SK-N-SH (cell line): Measurements from ENCODE around the gene MRC1.

Source experiments
- CHD2 ChIP-seq: fragments of 150-350 bp; IDR thresholded peaks from 2 replicates; pipeline ENCODE4 v1.6.1; 2018; ENCODE audit warnings: low read length; ENCODE audit not compliant: partially characterized antibody
- ELF1 ChIP-seq: IDR thresholded peaks from 2 replicates; pipeline ENCODE4 v1.4.0; 2012
- EP300 ChIP-seq, 2 experiments: IDR thresholded peaks; 2 replicates each; pipeline versions ENCODE4 v1.4.0 to v1.6.1; 2012; ENCODE audit warnings: borderline replicate concordance in 1 of 2, low read depth in 1 of 2, low read length in 1 of 2
- FOXM1 ChIP-seq: IDR thresholded peaks from 2 replicates; pipeline ENCODE4 v1.4.0; 2012; ENCODE audit warnings: low read depth, mild to moderate bottlenecking
- JUND ChIP-seq: IDR thresholded peaks from 2 replicates; pipeline ENCODE4 v1.4.0; 2012
- POLR2AphosphoS5 ChIP-seq: IDR thresholded peaks from 2 replicates; pipeline ENCODE4 v1.6.1; 2012; ENCODE audit warnings: low read depth, low read length
- RFX5 ChIP-seq: IDR thresholded peaks from 2 replicates; pipeline ENCODE4 v1.6.1; 2012; ENCODE audit warnings: mild to moderate bottlenecking, improper control_type of control experiment, low read length
- TF ChIP-seq, protein P1 (sequence below): fragments of 200-600 bp; sonication (generic); IDR thresholded peaks from 2 replicates; pipeline ENCODE4 v1.6.1; 2017; ENCODE audit warnings: antibody characterized with exemption, mild to moderate bottlenecking, moderate library complexity
- TF ChIP-seq, protein P2 (sequence below): IDR thresholded peaks from 2 replicates; pipeline ENCODE4 v1.4.0; 2012; ENCODE audit warnings: low read depth

DNA sequence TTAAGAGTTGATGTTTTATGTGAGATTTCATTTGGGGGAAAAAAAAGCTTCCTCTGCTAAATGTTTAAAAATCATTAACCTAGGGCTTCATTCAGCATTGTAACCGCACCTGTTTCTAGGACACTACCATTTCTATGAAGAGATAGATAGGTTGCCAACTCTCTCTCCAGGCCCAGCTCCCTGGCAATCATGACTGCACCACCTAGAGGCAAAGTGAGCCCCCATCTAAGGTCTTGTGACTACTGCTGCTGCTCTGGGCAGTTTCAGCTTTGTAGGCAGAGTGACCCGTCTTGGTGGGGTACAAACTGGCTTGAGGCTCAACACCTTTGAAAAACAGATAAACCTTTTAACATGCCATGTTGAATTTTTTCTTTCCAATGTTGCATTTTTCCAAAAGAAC lies 27.3 kb upstream of the MRC1 start:
- TF ChIP-seq POLR2AphosphoS5 (no peak), EP300 (IDR thresholded peaks at IDR 0.05; ENCODE audit: borderline replicate concordance in 1 of 2, low read depth in 1 of 2, low read length in 1 of 2) (no peak), RFX5 (no peak), JUND (no peak), CHD2 (no peak), ELF1 (no peak), FOXM1 (no peak)
- TF ChIP-seq, protein P1, sequence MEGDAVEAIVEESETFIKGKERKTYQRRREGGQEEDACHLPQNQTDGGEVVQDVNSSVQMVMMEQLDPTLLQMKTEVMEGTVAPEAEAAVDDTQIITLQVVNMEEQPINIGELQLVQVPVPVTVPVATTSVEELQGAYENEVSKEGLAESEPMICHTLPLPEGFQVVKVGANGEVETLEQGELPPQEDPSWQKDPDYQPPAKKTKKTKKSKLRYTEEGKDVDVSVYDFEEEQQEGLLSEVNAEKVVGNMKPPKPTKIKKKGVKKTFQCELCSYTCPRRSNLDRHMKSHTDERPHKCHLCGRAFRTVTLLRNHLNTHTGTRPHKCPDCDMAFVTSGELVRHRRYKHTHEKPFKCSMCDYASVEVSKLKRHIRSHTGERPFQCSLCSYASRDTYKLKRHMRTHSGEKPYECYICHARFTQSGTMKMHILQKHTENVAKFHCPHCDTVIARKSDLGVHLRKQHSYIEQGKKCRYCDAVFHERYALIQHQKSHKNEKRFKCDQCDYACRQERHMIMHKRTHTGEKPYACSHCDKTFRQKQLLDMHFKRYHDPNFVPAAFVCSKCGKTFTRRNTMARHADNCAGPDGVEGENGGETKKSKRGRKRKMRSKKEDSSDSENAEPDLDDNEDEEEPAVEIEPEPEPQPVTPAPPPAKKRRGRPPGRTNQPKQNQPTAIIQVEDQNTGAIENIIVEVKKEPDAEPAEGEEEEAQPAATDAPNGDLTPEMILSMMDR: no peak
- TF ChIP-seq, protein P2, sequence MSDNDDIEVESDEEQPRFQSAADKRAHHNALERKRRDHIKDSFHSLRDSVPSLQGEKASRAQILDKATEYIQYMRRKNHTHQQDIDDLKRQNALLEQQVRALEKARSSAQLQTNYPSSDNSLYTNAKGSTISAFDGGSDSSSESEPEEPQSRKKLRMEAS: no peak
